HS-5 (cell line): ENCODE measurements around the gene MORN1.

Source experiments
- DNase-seq: peaks from one replicate; pipeline ENCODE4 v3.0.0-alpha.2; 2012; ENCODE audit warnings: low read depth

Gene MORN1

GRCh38 chr1:2419416-2419815, 28.1 kb upstream of the MORN1 start:
- no peak for DNase-seq

- no peak for DNase-seq
Measured at GRCh38 chr1:2418791-2419320, 27.5 kb upstream of the MORN1 start.

- no peak for DNase-seq
Measured at GRCh38 chr1:2417833-2418225, 26.5 kb upstream of the MORN1 start.

GRCh38 chr1:2417083-2417832, 25.9 kb upstream of the MORN1 start:
- DNase-seq, result no peak

- no peak for DNase-seq
Measured at GRCh38 chr1:2416403-2416802, 25.0 kb upstream of the MORN1 start.

GRCh38 chr1:2415801-2416208, 24.5 kb upstream of the MORN1 start:
- DNase-seq, result no peak

GRCh38 chr1:2415337-2415736, 24.0 kb upstream of the MORN1 start:
- no peak for DNase-seq

GRCh38 chr1:2414297-2414958, 23.1 kb upstream of the MORN1 start:
- peak; percentile 28 for DNase-seq

- no peak for DNase-seq
Measured at GRCh38 chr1:2413495-2414296, 22.3 kb upstream of the MORN1 start.

GRCh38 chr1:2412773-2413494, 21.6 kb upstream of the MORN1 start:
- no peak for DNase-seq

GRCh38 chr1:2412395-2412772, 21.0 kb upstream of the MORN1 start, which contains the start of gene PEX10:
TSS of gene PEX10 (minus strand) at chr1:2412564. CDS start at chr1:2412502, 62 bp downstream.
- DNase-seq, result peak; percentile 63

GRCh38 chr1:2411801-2412394, 20.5 kb upstream of the MORN1 start:
- DNase-seq, result no peak

- DNase-seq, result no peak
Measured at GRCh38 chr1:2409745-2410144, 18.4 kb upstream of the MORN1 start.

GRCh38 chr1:2408859-2409276, 17.5 kb upstream of the MORN1 start:
- no peak for DNase-seq

GRCh38 chr1:2408456-2408855, 17.1 kb upstream of the MORN1 start:
- no peak for DNase-seq

- DNase-seq, result no peak
Measured at GRCh38 chr1:2407991-2408275, 16.6 kb upstream of the MORN1 start.

GRCh38 chr1:2407166-2407990, 16.0 kb upstream of the MORN1 start:
- no peak for DNase-seq

GRCh38 chr1:2406451-2407041, 15.2 kb upstream of the MORN1 start:
- DNase-seq, result no peak

GRCh38 chr1:2405588-2406295, 14.4 kb upstream of the MORN1 start:
- DNase-seq, result no peak
